ENCODE results near the gene LAMB2. TPM values are rescaled to one million over a fixed set of nuclear protein-coding genes. Genes with fewer than 3 reads are reported as not detected.

Gene LAMB2
- total RNA-seq (2014; rRNA removed; shearing (Covaris generic)) (106 and 154 TPM in 2 replicates), polyA plus RNA-seq (2016; fragmentation: Nextera tagmentation; extraction: Ambion mirVana) (71.0 and 71.3 TPM in 2 replicates)
- long read RNA-seq, partial matches to known transcripts: 6 of 7 reads
- long read RNA-seq, other reads (novel, unspliced or antisense): 0 of 7 reads

GRCh38 chr3:49132437-49133225 is at the start of gene LAMB2:
TSS of gene LAMB2 (minus strand) at chr3:49133050. CDS start at chr3:49132867, 183 bp downstream.
- Mint-ChIP-seq H3K36me3 (ENCODE audit: low read depth) (no peaks in the 10 kb centered on the region), H3K4me1 (peaks cover 15% of the 10 kb centered on the region), H3K9me3 (no peaks in the 10 kb centered on the region; the same call in 2 of the 3 replicates), H3K27ac (peak within 1 kb of the TSS; percentile 85), H3K27me3 (ENCODE audit: insufficient read depth, low read depth, poor library complexity) (peaks cover 2% of the 10 kb centered on the region), H3K4me3 (peak within 1 kb of the TSS; percentile 88)
- Histone ChIP-seq H3K36me3 (ENCODE audit: insufficient read depth) (no peaks in the 10 kb centered on the region), H3K4me1 (ENCODE audit: insufficient read depth) (peaks cover 7% of the 10 kb centered on the region; the same call in 1 of the 2 replicates), H3K9me2 (ENCODE audit: insufficient read depth) (no peaks in the 10 kb centered on the region), H4K20me1 (replicated peaks; ENCODE audit: insufficient read depth) (no peaks in the 10 kb centered on the region), H3F3A (replicated peaks; ENCODE audit: low read depth) (no peaks in the 10 kb centered on the region), H3K27ac (ENCODE audit: low read depth) (peak within 1 kb of the TSS; percentile 93), H3K27me3 (ENCODE audit: insufficient read depth) (no peaks in the 10 kb centered on the region), H2AFZ (peak within 1 kb of the TSS; percentile 100), H3K4me2 (peak within 1 kb of the TSS; percentile 100), H3K79me2 (replicated peaks; ENCODE audit: insufficient read depth) (no peaks in the 10 kb centered on the region; the same call in 1 of the 2 replicates), H3K4me3 (peak within 1 kb of the TSS; percentile 97)
- ATAC-seq: peak; percentile 77
- TF ChIP-seq ETS1 (IDR thresholded peaks at IDR 0.05): no peak
- no peak for TF ChIP-seq JUNB (IDR thresholded peaks at IDR 0.05; ENCODE audit: unreplicated experiment)
- TF ChIP-seq CTCF (conservative IDR thresholded peaks at IDR 0.05; ENCODE audit: low read depth in 2 of 2): peak in 1 of 2 experiments; percentile 20; a peak in 1 of 4 replicates
- no peak for TF ChIP-seq EZH2 (IDR thresholded peaks at IDR 0.05; ENCODE audit: low read depth, unreplicated experiment)
- DNase-seq (ENCODE audit: low spot score): peak; percentile 93

GRCh38 chr3:49181351-49181750 is 48.5 kb upstream of the LAMB2 start:
- H3K27ac Mint-ChIP-seq: no peak overlapping the region
- no peak for TF ChIP-seq CTCF (conservative IDR thresholded peaks at IDR 0.05; ENCODE audit: low read depth in 2 of 2)
- no peak for TF ChIP-seq EZH2phosphoT487 (IDR thresholded peaks at IDR 0.05; ENCODE audit: unreplicated experiment)
- TF ChIP-seq ZNF331 (CRISPR knock-in tag; IDR thresholded peaks at IDR 0.05; ENCODE audit: low read depth): no peak
- no peak for TF ChIP-seq JUNB (IDR thresholded peaks at IDR 0.05; ENCODE audit: unreplicated experiment)
- TF ChIP-seq CREB1 (CRISPR knock-in tag; IDR thresholded peaks at IDR 0.05; ENCODE audit: low read depth): no peak
- TF ChIP-seq NANOG (IDR thresholded peaks at IDR 0.05; ENCODE audit: borderline replicate concordance): no peak
- no peak for TF ChIP-seq REST (IDR thresholded peaks at IDR 0.05; ENCODE audit: unreplicated experiment)
- no peak for TF ChIP-seq ZNF114 (CRISPR knock-in tag; IDR thresholded peaks at IDR 0.05)
- TF ChIP-seq ETS1 (IDR thresholded peaks at IDR 0.05): no peak

More at GRCh38 chr3:49181351-49181750, 48.5 kb upstream of the LAMB2 start:
- Mint-ChIP-seq H3K9me3 (peaks cover 19% of the 10 kb centered on the region; the same call in 2 of the 3 replicates), H3K4me1 (no peaks in the 10 kb centered on the region), H3K36me3 (ENCODE audit: low read depth) (peaks cover 2% of the 10 kb centered on the region; the same call in 1 of the 3 replicates), H3K4me3 (no peak overlapping the region), H3K27me3 (ENCODE audit: insufficient read depth, low read depth, poor library complexity) (peaks cover 6% of the 10 kb centered on the region)
- H3K4me1 ChIP-seq (ENCODE audit: insufficient read depth): no peaks in the 10 kb centered on the region
- H3K79me2 ChIP-seq (replicated peaks; ENCODE audit: insufficient read depth): no peaks in the 10 kb centered on the region
- H3K4me3 ChIP-seq: no peak overlapping the region
- no peak overlapping the region for H2AFZ ChIP-seq
- H3F3A ChIP-seq (replicated peaks; ENCODE audit: low read depth): no peaks in the 10 kb centered on the region
- DNase-seq (ENCODE audit: low spot score): no peak
- H4K20me1 ChIP-seq (replicated peaks; ENCODE audit: insufficient read depth): no peaks in the 10 kb centered on the region
- no peaks in the 10 kb centered on the region for H3K27me3 ChIP-seq (ENCODE audit: insufficient read depth)
- no peak overlapping the region for H3K4me2 ChIP-seq
- H3K27ac ChIP-seq (ENCODE audit: low read depth): no peak overlapping the region
- no peak for ATAC-seq
- no peaks in the 10 kb centered on the region for H3K36me3 ChIP-seq (ENCODE audit: insufficient read depth)
- no peaks in the 10 kb centered on the region for H3K9me2 ChIP-seq (ENCODE audit: insufficient read depth)
